ENCODE measurements around the gene SECISBP2.

DNA sequence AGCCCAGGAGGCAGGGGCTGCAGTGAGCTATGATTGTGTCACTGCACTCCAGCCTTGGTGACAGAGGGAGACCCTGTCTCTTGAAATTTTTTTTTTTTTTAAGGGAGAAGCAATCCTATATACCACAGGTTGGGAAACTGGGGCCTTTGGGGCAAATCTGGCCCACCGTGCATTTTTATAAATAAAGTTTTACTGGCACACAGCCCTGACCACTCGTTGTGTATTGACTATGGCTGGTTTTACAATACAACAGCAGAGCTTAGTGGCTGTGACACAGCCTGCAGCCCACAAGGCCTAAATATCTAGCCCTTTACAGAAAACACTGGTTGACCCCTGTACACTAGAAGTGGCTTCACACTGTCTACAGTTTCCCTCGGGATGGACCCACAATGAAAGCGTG is 58.0 kb downstream of the SECISBP2 start:
- TF ChIP-seq TAF1 (IDR thresholded peaks at IDR 0.05; ENCODE audit: borderline replicate concordance, low read depth, low read length): no peak
- TF ChIP-seq, protein P1, sequence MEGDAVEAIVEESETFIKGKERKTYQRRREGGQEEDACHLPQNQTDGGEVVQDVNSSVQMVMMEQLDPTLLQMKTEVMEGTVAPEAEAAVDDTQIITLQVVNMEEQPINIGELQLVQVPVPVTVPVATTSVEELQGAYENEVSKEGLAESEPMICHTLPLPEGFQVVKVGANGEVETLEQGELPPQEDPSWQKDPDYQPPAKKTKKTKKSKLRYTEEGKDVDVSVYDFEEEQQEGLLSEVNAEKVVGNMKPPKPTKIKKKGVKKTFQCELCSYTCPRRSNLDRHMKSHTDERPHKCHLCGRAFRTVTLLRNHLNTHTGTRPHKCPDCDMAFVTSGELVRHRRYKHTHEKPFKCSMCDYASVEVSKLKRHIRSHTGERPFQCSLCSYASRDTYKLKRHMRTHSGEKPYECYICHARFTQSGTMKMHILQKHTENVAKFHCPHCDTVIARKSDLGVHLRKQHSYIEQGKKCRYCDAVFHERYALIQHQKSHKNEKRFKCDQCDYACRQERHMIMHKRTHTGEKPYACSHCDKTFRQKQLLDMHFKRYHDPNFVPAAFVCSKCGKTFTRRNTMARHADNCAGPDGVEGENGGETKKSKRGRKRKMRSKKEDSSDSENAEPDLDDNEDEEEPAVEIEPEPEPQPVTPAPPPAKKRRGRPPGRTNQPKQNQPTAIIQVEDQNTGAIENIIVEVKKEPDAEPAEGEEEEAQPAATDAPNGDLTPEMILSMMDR (IDR thresholded peaks at IDR 0.05): no peak
- no peak for TF ChIP-seq GABPA (IDR thresholded peaks at IDR 0.05; ENCODE audit: low read depth)
- no peak for TF ChIP-seq MEF2A (IDR thresholded peaks at IDR 0.05; ENCODE audit: borderline replicate concordance, low read depth)
- no peak for TF ChIP-seq EZH2phosphoT487 (IDR thresholded peaks at IDR 0.05; ENCODE audit: borderline replicate concordance, low read depth)
- TF ChIP-seq RAD21 (IDR thresholded peaks at IDR 0.05; ENCODE audit: low read length): no peak
